ENCODE results near the gene SLC37A1. TPM values are rescaled to one million over a fixed set of nuclear protein-coding genes. Genes with fewer than 3 reads are reported as not detected.

The SLC37A1 gene
- total and polyA plus RNA-seq, 2 donors from 2014 or later = 3.4 to 21.8 TPM

DNA sequence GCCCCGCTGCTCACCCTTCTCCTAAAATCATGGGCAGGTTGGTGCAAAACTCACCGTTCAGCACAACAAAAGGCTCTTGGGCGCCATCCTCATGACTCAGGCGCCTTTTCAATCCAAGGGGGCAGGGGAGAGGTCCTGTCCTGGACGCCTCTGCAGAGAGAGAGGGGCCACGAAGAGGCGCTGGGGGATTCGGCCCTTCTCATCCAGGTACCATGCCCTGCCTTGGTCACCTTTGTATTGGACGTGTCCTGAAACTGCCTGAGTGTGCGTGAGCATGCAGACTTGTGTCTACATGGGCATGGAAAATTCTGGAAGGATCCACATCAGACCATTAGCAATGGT is 53.5 kb downstream of the SLC37A1 start:
- TF ChIP-seq, protein P1, sequence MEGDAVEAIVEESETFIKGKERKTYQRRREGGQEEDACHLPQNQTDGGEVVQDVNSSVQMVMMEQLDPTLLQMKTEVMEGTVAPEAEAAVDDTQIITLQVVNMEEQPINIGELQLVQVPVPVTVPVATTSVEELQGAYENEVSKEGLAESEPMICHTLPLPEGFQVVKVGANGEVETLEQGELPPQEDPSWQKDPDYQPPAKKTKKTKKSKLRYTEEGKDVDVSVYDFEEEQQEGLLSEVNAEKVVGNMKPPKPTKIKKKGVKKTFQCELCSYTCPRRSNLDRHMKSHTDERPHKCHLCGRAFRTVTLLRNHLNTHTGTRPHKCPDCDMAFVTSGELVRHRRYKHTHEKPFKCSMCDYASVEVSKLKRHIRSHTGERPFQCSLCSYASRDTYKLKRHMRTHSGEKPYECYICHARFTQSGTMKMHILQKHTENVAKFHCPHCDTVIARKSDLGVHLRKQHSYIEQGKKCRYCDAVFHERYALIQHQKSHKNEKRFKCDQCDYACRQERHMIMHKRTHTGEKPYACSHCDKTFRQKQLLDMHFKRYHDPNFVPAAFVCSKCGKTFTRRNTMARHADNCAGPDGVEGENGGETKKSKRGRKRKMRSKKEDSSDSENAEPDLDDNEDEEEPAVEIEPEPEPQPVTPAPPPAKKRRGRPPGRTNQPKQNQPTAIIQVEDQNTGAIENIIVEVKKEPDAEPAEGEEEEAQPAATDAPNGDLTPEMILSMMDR (IDR thresholded peaks at IDR 0.05; ENCODE audit: borderline replicate concordance, extremely low read depth, insufficient read depth) = no peak
- Histone ChIP-seq H3K4me3 (ENCODE audit: low read length in 3 of 3) (no peak overlapping the region), H3K36me3 (ENCODE audit: control insufficient read depth in 2 of 3, insufficient read depth in 3 of 3, low read length in 3 of 3) (no peaks in the 10 kb centered on the region), H3K27me3 (ENCODE audit: control insufficient read depth, insufficient read depth, low read length) (no peaks in the 10 kb centered on the region), H3K9me3 (ENCODE audit: control insufficient read depth in 2 of 3, insufficient read depth in 1 of 3, low read length in 3 of 3) (no peaks in the 10 kb centered on the region), H3K4me1 (ENCODE audit: control insufficient read depth in 2 of 3, insufficient read depth in 2 of 3, low read depth in 1 of 3, low read length in 3 of 3) (peaks cover 2 to 3% (median 3%) of the 10 kb centered on the region in 3 donors), H3K9ac (ENCODE audit: low read length in 3 of 3) (no peak overlapping the region), H3K27ac (ENCODE audit: low read depth in 2 of 2, low read length in 2 of 2) (no peak overlapping the region)
- FAIRE-seq = no peak
- intact Hi-C loops (cut with DNase I) = no loop called here
- peak in 2 of 5 donors; percentile 24 to 56 for DNase-seq

DNA sequence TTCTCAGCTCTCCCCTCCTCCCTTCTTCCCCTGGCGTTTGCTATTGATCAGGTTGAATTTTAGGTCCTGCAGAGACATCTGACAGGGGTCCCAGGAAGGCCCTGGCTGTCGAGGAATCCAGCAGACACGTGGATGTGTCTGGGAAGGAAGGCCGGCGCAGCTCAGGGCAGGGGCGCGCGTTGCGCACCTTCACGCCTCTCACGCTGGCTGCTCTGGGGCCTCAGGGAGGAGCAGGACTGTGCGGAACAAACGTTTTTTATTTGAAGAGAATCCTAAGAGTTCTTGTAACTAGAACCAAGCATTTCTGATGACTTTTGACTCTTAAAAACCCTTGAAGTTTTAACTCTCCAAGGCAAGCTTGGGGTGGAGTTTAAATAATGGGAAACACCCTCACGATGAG is 54.2 kb downstream of the SLC37A1 start:
- DNase-seq (peak in 1 of 5 donors; percentile 27), FAIRE-seq (no peak)
- Histone ChIP-seq H3K9me3 (ENCODE audit: control insufficient read depth in 2 of 3, insufficient read depth in 1 of 3, low read length in 3 of 3) (no peaks in the 10 kb centered on the region), H3K4me3 (ENCODE audit: low read length in 3 of 3) (no peak overlapping the region), H3K9ac (ENCODE audit: low read length in 3 of 3) (no peak overlapping the region), H3K27ac (ENCODE audit: low read depth in 2 of 2, low read length in 2 of 2) (no peak overlapping the region), H3K27me3 (ENCODE audit: control insufficient read depth, insufficient read depth, low read length) (no peaks in the 10 kb centered on the region), H3K36me3 (ENCODE audit: control insufficient read depth in 2 of 3, insufficient read depth in 3 of 3, low read length in 3 of 3) (no peaks in the 10 kb centered on the region), H3K4me1 (ENCODE audit: control insufficient read depth in 2 of 3, insufficient read depth in 2 of 3, low read depth in 1 of 3, low read length in 3 of 3) (peaks cover 0 to 3% (median 2%) of the 10 kb centered on the region in 3 donors)
- intact Hi-C loops (cut with DNase I) = no loop called here
- TF ChIP-seq, protein P1 (IDR thresholded peaks at IDR 0.05; ENCODE audit: borderline replicate concordance, extremely low read depth, insufficient read depth) = no peak

DNA sequence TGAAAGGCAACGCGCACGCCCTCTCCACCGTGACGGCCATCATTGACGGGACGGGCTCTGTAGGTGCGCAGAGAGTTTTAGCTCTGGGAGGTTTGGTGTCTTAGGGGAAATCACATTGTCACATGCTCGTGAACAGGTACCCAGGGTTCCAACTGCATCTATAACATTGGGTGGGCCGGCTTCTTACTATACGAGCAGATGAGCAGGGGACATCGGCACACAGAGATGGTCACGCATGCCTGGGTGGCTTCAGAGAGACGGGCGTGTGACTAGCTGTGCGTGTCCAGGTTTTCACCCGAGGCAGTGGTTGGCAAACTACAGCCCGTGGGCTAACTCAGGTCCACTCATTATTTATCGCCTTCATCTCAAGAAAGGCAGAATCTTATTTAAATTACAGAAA is 54.7 kb downstream of the SLC37A1 start:
- Histone ChIP-seq H3K27ac (ENCODE audit: low read depth in 2 of 2, low read length in 2 of 2) (no peak overlapping the region), H3K27me3 (ENCODE audit: control insufficient read depth, insufficient read depth, low read length) (no peaks in the 10 kb centered on the region), H3K9ac (ENCODE audit: low read length in 3 of 3) (no peak overlapping the region), H3K4me3 (ENCODE audit: low read length in 3 of 3) (no peak overlapping the region), H3K36me3 (ENCODE audit: control insufficient read depth in 2 of 3, insufficient read depth in 3 of 3, low read length in 3 of 3) (peaks cover 0 to 4% (median 0%) of the 10 kb centered on the region in 3 donors), H3K9me3 (ENCODE audit: control insufficient read depth in 2 of 3, insufficient read depth in 1 of 3, low read length in 3 of 3) (no peaks in the 10 kb centered on the region), H3K4me1 (ENCODE audit: control insufficient read depth in 2 of 3, insufficient read depth in 2 of 3, low read depth in 1 of 3, low read length in 3 of 3) (peaks cover 0 to 3% (median 2%) of the 10 kb centered on the region in 3 donors)
- intact Hi-C loops (cut with DNase I) = no loop called here
- TF ChIP-seq, protein P1 (IDR thresholded peaks at IDR 0.05; ENCODE audit: borderline replicate concordance, extremely low read depth, insufficient read depth) = no peak
- DNase-seq (peak in 1 of 5 donors; percentile 38), FAIRE-seq (no peak)

Measured in kidney (tissue), 14 donors.